ENCODE measurements around the gene FBXW11.

The FBXW11 gene

GRCh38 chr5:172015346-172015745 is 8.9 kb upstream of the FBXW11 start:
- DNase-seq (ENCODE audit: low read depth), result no peak

- no peak for DNase-seq (ENCODE audit: low read depth)
These were observed 3.8 kb upstream of the FBXW11 start for GRCh38 chr5:172010278-172010677.

- DNase-seq (ENCODE audit: low read depth), result no peak
These were observed 3.3 kb upstream of the FBXW11 start for GRCh38 chr5:172009536-172010270.

GRCh38 chr5:172008689-172009141 is 2.3 kb upstream of the FBXW11 start:
- DNase-seq (ENCODE audit: low read depth), result no peak

GRCh38 chr5:172008111-172008455 is 1.6 kb upstream of the FBXW11 start:
- DNase-seq (ENCODE audit: low read depth), result no peak

- no peak for DNase-seq (ENCODE audit: low read depth)
These were observed 1.0 kb upstream of the FBXW11 start for GRCh38 chr5:172007175-172008110.

- no peak for DNase-seq (ENCODE audit: low read depth)
These were observed 624 bp downstream of the FBXW11 start for GRCh38 chr5:172005708-172006320.

- DNase-seq (ENCODE audit: low read depth), result no peak
These were observed 1.6 kb downstream of the FBXW11 start for GRCh38 chr5:172004824-172005237.

GRCh38 chr5:172003746-172004145 is 2.7 kb downstream of the FBXW11 start:
- DNase-seq (ENCODE audit: low read depth), result no peak

- no peak for DNase-seq (ENCODE audit: low read depth)
These were observed 3.5 kb downstream of the FBXW11 start for GRCh38 chr5:172002840-172003512.

- no peak for DNase-seq (ENCODE audit: low read depth)
These were observed 4.1 kb downstream of the FBXW11 start for GRCh38 chr5:172002310-172002709.

- no peak for DNase-seq (ENCODE audit: low read depth)
These were observed 6.6 kb downstream of the FBXW11 start for GRCh38 chr5:171999877-172000276.

GRCh38 chr5:171999100-171999499 is 7.3 kb downstream of the FBXW11 start:
- DNase-seq (ENCODE audit: low read depth), result no peak

- no peak for DNase-seq (ENCODE audit: low read depth)
These were observed 9.4 kb downstream of the FBXW11 start for GRCh38 chr5:171997011-171997410.

- DNase-seq (ENCODE audit: low read depth), result no peak
These were observed 13.6 kb downstream of the FBXW11 start for GRCh38 chr5:171992813-171993212.

GRCh38 chr5:171992305-171992704 is 14.1 kb downstream of the FBXW11 start:
- DNase-seq (ENCODE audit: low read depth), result no peak

- DNase-seq (ENCODE audit: low read depth), result no peak
These were observed 15.8 kb downstream of the FBXW11 start for GRCh38 chr5:171990713-171991015.

GRCh38 chr5:171989946-171990712 is 16.3 kb downstream of the FBXW11 start:
- DNase-seq (ENCODE audit: low read depth), result no peak

GRCh38 chr5:171989276-171989675 is 17.2 kb downstream of the FBXW11 start:
- no peak for DNase-seq (ENCODE audit: low read depth)

GRCh38 chr5:171986772-171987171 is 19.7 kb downstream of the FBXW11 start:
- DNase-seq (ENCODE audit: low read depth), result no peak

- DNase-seq (ENCODE audit: low read depth), result no peak
These were observed 21.6 kb downstream of the FBXW11 start for GRCh38 chr5:171984748-171985419.

Data from stimulated activated CD8-positive, alpha-beta memory T cell treated with anti-CD3 and anti-CD28 coated beads, Interleukin-12 subunit alpha, Interleukin-12 subunit beta, amount 100 ng/mL, for 4 hours (primary cell).